Renal cortical epithelial cell (primary cell): ENCODE results near the gene REG4. TPM values are rescaled to one million over a fixed set of nuclear protein-coding genes. Genes with fewer than 3 reads are reported as not detected.
"Not testable (repeated sequence)": the region's sequence is repeated elsewhere in the genome, so short reads cannot be mapped to it uniquely, and the experiment has no call there.

Source experiments
- DNase-seq: peaks from one replicate; pipeline ENCODE4 v3.0.0-alpha.2; 2011; ENCODE audit warnings: low read depth
- total RNA-seq: library from RNA; depleted of rRNA; stranded (reverse); fragments of >200 nt; gene quantifications from 2 replicates; pipeline ENCODE4 v1.2.3, GENCODE V29; 2014

REG4 gene
- total RNA-seq, 1 donor from 2014 or later, result not detected

- no peak for DNase-seq
These were observed 4.8 kb downstream of the REG4 start for GRCh38 chr1:119806489-119806888.

- DNase-seq, result no peak
These were observed 5.5 kb downstream of the REG4 start for GRCh38 chr1:119805746-119806145.

DNA sequence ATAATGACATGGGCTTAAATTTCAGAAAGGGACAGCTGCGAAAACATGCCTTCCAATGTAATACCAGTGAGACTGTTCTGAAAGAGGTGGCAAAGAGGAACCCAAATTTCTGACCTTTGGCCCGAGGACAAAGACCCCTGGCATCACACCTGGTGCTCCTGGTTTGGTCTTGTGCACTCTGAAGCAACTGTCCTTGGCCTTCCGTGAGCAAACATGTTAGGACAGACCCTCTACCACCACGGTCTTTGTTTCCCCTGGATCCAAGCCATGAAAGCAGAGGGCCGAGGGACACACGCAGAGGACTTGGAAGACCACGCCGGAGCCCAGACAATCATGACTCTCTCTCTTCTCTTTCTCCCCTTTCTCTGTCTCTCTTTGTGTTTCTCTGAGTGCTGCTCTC lies 6.0 kb downstream of the REG4 start:
- DNase-seq, result no peak

GRCh38 chr1:119799599-119800177 lies 11.6 kb downstream of the REG4 start:
- DNase-seq, result no peak

DNA sequence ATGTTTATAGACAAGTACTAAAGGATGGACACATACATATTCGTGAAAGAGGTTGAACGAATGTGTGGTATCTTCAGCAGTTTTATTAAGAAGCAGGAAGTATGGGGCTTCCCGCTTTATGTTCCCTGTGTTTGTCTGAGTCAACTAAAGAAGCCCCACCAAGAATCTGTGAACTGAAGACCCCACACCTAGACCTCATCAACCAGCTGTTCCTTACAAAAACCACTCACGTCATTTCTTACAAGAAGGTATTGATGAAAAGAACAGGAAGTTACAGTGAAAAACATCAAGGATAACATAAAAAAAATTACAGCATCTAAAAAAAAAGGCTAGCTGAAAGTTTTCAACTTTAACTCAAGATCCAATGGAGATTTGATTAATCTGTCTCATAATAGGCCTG lies 12.3 kb downstream of the REG4 start:
- DNase-seq, result no peak

DNA sequence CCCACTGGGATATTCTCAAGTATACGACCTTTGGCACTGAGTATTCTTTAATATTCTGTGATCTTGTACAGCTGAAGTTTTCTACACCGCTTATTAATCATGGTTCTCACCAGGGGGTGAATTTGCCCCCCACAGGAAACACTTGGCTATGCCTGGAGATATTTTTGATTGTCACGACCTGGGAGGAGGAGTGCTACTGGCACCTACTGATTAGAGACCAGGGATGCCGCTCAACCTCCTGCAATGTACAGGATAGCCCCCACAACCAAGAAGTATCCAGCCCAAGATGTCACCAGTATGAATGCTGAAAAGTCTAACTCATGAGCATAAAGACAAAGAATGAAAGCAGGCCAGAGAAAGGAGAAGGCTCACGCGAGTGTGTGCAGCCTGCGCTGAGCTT lies 13.7 kb downstream of the REG4 start:
- no peak for DNase-seq

- no peak for DNase-seq
These were observed 14.1 kb downstream of the REG4 start for GRCh38 chr1:119797162-119797561.

GRCh38 chr1:119795261-119796200 lies 15.7 kb downstream of the REG4 start:
- no peak for DNase-seq

- no peak for DNase-seq
These were observed 16.4 kb downstream of the REG4 start for GRCh38 chr1:119794876-119795240.

- DNase-seq, result no peak
These were observed 16.9 kb downstream of the REG4 start for GRCh38 chr1:119794230-119794875.

DNA sequence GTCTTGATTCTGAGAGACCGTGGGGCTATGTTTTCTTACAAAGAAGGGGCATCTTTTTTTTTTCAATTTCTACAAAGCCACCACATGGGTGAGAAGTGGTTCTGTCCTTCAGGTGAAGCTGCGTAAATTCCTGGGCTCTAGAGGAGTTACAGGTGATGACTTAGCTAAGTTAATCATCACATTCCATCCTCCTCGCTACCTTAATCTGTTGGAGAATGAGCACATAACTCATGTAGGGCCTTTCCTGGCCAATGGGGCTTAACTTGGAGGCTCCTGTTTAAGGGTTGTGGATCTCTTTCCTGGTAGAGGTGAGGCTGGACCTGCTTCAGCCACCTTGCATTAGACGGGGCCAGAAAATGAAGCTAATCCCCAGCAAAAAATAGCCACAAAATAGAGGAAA lies 19.9 kb downstream of the REG4 start:
- peak; percentile 37 for DNase-seq

GRCh38 chr1:119790451-119791198 lies 20.6 kb downstream of the REG4 start:
- DNase-seq, result no peak

GRCh38 chr1:119787776-119788175 lies 23.5 kb downstream of the REG4 start:
- DNase-seq, result peak; percentile 54

DNA sequence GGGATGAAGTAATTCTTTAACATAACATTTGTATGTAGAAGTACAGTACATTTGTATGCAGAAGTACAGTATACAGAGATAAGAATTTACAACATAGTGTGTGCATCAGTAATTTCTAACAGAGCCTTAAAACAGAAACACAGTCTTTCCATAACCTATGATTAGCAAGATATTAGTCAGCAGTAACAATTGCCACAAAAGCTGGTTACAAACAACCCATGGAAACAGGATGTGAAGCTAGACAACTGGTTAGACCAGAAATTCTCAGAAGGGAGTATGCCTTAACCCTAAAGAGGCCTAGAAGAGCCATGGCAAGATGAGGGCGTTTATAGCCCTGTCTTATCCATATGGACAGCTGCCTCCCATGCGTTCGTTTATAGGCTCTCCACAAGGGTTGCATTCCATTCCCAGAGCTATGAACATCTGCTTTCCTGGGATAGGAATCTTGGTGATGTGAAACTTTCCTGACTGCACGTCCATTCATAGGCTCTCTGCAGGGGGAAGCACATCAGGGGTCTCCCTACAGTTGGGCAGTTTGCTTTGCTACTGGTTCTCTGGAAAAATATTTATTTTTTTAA lies 24.7 kb downstream of the REG4 start:
- not testable (repeated sequence) for DNase-seq

DNA sequence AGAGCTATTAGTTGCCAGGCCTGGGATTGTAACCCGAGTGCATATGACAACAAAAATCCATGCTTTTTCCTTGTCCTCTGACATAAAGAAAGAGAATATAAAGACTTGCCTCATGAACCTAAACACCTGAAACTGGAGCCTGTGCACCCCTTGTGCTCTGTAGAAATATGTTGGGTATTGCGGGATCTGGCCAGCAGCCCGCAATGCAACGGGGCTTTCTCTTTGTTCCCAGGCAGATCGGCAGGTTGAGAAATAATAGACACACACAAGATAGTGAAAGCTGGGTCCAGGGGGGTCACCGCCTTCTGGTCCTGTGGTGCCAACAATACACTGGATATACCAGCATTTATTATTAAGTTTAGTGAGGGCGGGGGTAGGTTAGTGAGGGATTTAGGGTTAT lies 25.2 kb downstream of the REG4 start:
- not testable (repeated sequence) for DNase-seq

DNA sequence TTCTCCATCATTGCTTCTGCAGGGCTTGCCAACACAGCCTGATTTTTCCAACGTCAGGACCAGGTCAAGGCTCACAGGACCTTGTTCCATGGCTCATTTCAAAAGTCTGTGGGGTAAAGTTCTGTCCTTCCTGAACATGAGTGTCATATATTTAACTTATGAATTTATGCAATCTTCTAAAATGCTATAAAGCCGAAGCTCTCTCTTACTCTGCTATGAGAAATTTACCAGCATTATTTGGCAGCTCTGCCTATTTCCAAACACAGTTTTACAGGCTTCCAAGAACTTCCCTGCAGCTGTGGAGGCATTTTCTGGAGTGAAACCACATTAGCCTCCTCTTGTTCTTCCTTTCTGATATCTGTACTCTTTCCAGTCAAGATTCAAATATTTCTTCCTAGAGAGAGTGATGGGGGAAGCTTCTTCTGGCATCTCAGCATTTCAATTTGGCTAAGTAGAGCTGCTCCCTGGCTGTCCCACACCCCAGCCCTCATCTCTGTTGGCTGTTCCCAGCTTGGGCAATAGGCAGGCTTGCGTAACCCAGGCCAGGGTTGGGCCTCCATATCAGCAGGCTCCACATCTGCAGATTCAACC lies 27.0 kb downstream of the REG4 start:
- DNase-seq, result no peak

- peak; percentile 60 for DNase-seq
These were observed 27.7 kb downstream of the REG4 start for GRCh38 chr1:119783354-119784185.

GRCh38 chr1:119782631-119783325 lies 28.5 kb downstream of the REG4 start:
- peak; percentile 80 for DNase-seq

DNA sequence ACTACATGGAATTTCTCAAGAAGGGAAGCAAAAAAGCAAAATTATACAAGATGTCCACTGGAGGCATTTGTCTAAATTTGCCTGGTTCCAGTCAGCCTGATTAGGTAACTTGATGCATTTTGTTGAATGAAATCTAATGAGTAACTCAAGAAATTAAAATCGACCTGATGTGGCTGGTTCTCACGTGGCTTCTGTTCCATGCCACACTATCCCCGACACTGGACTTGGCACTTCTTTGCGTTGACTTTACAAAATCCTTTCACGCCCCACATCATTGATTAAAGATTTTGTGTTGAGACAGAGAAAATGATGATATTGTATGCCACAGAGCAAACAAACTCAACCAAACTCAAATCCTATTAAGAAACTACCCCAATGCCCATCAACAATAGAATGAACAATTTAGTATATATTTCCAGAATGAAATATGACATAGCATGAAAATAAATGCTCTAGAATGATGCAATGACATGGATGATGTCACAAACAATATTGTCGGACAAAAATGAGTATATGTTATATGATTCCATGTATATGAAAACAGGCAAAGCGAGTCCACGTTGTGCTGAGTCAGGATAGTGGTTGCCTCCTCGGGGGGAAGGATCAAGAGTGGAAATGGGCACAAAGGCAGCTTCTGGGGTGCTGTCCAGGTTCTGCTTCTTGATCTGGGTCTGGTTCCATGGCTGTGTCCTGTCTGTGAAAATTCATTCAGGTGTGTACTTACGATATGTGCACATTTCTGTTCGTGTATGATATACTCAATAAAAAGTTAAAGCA lies 29.6 kb downstream of the REG4 start:
- DNase-seq, result no peak
